Endothelial cell of umbilical vein (primary cell): ENCODE data around the gene CXCR1.

ENCODE experiments used
- CTCF ChIP-seq, 2 donors: IDR thresholded peaks; 1 replicate in 1 of 2; 2 replicates in 1 of 2; pipeline ENCODE4 v1.5.1; 2011; ENCODE audit warnings: low read length in 2 of 2, mild to moderate bottlenecking in 2 of 2, moderate library complexity in 2 of 2, control low read depth in 1 of 2, inconsistent platforms in 1 of 2, low read depth in 1 of 2; ENCODE audit not compliant: insufficient read depth in 1 of 2; ENCODE audit errors: extremely low read depth in 1 of 2
- EZH2 ChIP-seq: IDR thresholded peaks from 2 replicates; pipeline ENCODE4 v1.6.1; 2012; ENCODE audit warnings: borderline replicate concordance, low read depth, mild to moderate bottlenecking, moderate library complexity, low read length, inconsistent platforms; ENCODE audit not compliant: severe bottlenecking
- FOS ChIP-seq: IDR thresholded peaks from 2 replicates; pipeline ENCODE4 v1.6.1; 2011; ENCODE audit warnings: mild to moderate bottlenecking, low read length, moderate library complexity, borderline replicate concordance; ENCODE audit not compliant: insufficient read depth
- GATA2 ChIP-seq: IDR thresholded peaks from 2 replicates; pipeline ENCODE4 v1.7.0; 2011; ENCODE audit warnings: low read depth, mild to moderate bottlenecking, moderate library complexity, mixed read lengths, low read length; ENCODE audit not compliant: insufficient read length, insufficient read depth
- JUN ChIP-seq: IDR thresholded peaks from 2 replicates; pipeline ENCODE4 v1.6.1; 2011; ENCODE audit warnings: borderline replicate concordance, low read depth; ENCODE audit not compliant: insufficient read length, insufficient read depth
- MAX ChIP-seq: IDR thresholded peaks from 2 replicates; pipeline ENCODE4 v1.6.1; 2011; ENCODE audit not compliant: insufficient read depth, insufficient read length
- MYC ChIP-seq: IDR thresholded peaks from one replicate; pipeline ENCODE4 v1.6.1; 2011; ENCODE audit warnings: mild to moderate bottlenecking, low read depth, low read length
- POLR2A ChIP-seq: IDR thresholded peaks from 2 replicates; pipeline ENCODE4 v1.6.1; 2012; ENCODE audit warnings: low read depth, mild to moderate bottlenecking, control low read depth, low read length
- POLR2AphosphoS5 ChIP-seq: IDR thresholded peaks from 2 replicates; pipeline ENCODE4 v1.6.1; 2012; ENCODE audit warnings: low read depth, mild to moderate bottlenecking, control low read depth, low read length, moderate library complexity; ENCODE audit not compliant: insufficient read depth

DNA sequence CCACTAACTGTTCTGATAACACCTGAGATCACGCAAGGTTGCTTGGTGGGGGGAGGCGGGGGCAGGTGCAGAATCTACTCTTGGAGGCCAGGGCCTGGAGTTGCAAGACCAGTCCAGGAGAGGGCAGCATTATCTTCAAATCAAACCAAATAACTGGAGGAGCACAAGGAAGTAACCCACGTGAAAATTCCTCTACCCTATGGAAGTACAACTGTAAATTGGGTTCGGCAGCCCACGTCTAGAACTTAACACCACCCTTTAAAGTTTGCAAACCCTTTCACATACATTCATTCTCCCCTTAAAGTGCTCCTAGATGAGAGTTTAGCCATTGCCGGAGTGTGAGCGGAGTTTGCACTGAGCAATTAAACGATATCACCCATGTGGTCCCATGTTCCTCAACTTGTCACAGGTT, 19.6 kb upstream of the CXCR1 start:
- TF ChIP-seq CTCF (IDR thresholded peaks at IDR 0.05; ENCODE audit: extremely low read depth in 1 of 2, insufficient read depth in 1 of 2, low read depth in 1 of 2, low read length in 2 of 2) (peak; percentile 76 to 77), POLR2AphosphoS5 (no peak), MAX (no peak), EZH2 (no peak), POLR2A (no peak), GATA2 (no peak), FOS (no peak), JUN (no peak), MYC (no peak)
